ENCODE results near the gene FRY.

The FRY gene

GRCh38 chr13:32016631-32017030, 14.9 kb upstream of the FRY start:
- no peak for DNase-seq (ENCODE audit: low read depth in 2 of 2)

GRCh38 chr13:32017474-32017873, 14.1 kb upstream of the FRY start:
- DNase-seq (ENCODE audit: low read depth in 2 of 2), result no peak

DNA sequence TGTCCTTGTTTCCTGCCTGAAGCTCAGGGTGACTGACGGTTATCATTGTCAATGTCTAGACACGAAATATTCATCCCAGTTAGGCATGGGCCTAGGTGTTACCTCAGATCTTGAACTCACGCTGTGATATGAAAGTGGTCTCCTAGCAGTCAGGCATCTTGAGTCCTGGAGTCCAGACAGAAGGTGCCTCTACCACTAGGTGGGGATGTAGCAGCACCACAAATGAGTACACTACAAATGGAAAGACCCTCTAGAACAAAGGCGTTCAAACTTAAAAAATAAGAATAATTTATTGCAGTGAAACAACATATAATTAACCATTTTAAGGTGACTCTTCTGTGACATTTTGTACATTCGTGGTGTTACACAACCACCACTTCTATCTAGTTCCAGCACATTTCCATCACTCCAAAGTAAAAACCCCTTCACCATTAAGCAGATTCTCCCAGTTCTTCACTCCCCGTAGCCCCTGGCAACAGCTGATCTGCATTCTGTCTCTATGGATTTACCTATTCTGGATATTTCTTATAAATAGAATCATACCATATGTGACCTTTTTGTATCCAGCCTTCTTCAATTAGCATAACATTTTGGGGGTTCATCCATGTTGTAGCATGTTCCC, 11.9 kb upstream of the FRY start:
- no peak for DNase-seq (ENCODE audit: low read depth in 2 of 2)

- no peak for DNase-seq (ENCODE audit: low read depth in 2 of 2)
These were observed 9.8 kb upstream of the FRY start for GRCh38 chr13:32021785-32022184.

DNA sequence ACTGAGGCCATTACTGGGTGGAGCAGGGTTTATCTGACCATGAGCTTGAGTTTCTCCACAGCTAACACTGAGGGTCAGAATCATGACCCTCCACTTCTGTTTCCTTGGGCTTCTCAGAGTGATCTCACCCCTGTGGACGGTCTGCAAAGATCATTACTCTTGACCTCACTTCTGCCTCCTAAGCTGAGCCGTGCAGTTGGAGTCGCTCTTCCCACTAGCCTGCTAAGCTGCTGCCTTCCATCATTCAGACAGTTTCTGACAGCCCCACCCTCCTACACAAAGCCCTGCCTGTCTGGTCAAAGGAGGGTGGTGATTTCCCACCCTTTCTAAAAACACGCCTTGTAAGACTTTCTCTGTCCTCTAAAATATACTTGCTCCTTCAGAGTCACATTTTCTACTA, 9.3 kb upstream of the FRY start:
- no peak for DNase-seq (ENCODE audit: low read depth in 2 of 2)

- DNase-seq (ENCODE audit: low read depth in 2 of 2), result no peak
These were observed 8.5 kb upstream of the FRY start for GRCh38 chr13:32023096-32023495.

GRCh38 chr13:32023698-32024097, 7.9 kb upstream of the FRY start:
- no peak for DNase-seq (ENCODE audit: low read depth in 2 of 2)

GRCh38 chr13:32024750-32025149, 6.8 kb upstream of the FRY start:
- DNase-seq (ENCODE audit: low read depth in 2 of 2), result no peak

DNA sequence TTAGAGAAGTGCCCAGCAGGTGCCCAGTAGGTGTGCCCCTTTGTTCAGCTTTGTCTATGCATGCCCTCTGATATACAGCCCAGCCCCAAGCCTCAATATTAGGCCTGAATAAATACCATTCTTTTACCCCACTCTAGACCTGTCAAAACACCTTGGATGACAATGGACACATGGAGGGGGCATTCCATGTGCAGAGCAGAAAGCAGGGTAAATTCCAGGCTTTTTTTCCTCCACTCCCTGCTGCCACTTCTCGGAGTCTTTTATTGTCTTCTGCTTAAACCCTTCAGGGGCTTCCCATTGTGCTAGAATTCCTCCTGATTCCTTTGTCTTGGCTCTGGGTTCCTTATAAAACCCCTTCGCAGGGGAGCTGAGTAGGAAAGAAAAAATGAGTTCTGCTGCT, 5.8 kb upstream of the FRY start:
- DNase-seq (ENCODE audit: low read depth in 2 of 2), result no peak

DNA sequence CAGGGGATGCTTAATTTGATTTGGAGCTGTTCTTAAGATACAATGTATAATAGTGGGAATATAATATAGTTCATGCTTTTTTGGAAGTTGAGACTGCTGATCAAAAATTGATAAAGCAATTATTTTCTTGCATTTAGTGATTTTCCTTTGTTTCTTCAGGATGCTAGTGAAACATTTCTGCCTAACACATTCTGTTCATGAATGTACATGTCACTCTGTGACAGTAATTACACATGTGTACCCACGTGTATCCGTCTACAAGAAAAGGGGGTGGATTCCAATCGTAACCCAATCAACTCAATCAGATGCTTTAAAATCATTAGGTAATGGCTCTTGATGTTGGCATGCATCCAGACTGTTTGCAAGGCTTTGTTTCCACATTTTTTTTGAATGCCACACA, 5.0 kb upstream of the FRY start:
- no peak for DNase-seq (ENCODE audit: low read depth in 2 of 2)

- DNase-seq (ENCODE audit: low read depth in 2 of 2), result no peak
These were observed 2.9 kb upstream of the FRY start for GRCh38 chr13:32028711-32029110.

- no peak for DNase-seq (ENCODE audit: low read depth in 2 of 2)
These were observed 1.9 kb upstream of the FRY start for GRCh38 chr13:32029684-32030083.

- DNase-seq (ENCODE audit: low read depth in 2 of 2), result no peak
These were observed 319 bp downstream of the FRY start for GRCh38 chr13:32031815-32032370.

DNA sequence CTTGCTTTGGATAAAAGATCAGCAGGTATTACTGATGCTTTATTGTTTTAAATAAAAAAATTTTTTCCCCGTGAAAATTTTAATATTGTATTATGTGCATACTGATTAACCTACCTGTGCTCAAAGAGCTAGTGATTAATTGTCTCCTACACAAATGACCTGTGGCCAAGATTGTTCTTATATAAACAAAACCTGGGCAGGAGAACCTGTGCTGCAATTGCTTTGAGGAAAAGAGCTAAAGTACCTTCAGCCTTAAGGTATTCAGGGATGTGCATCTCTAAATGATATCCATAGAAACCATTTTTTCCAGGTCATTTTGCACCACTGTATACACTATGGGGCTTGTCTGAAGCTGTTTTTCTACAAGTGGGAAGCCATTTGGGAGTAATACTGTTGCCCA, 1.2 kb downstream of the FRY start:
- DNase-seq (ENCODE audit: low read depth in 2 of 2), result no peak

GRCh38 chr13:32033744-32034143, 2.2 kb downstream of the FRY start:
- no peak for DNase-seq (ENCODE audit: low read depth in 2 of 2)

GRCh38 chr13:32035716-32036115, 4.1 kb downstream of the FRY start:
- no peak for DNase-seq (ENCODE audit: low read depth in 2 of 2)

- DNase-seq (ENCODE audit: low read depth in 2 of 2), result no peak
These were observed 4.6 kb downstream of the FRY start for GRCh38 chr13:32036126-32036695.

GRCh38 chr13:32036757-32037156, 5.2 kb downstream of the FRY start:
- no peak for DNase-seq (ENCODE audit: low read depth in 2 of 2)

- no peak for DNase-seq (ENCODE audit: low read depth in 2 of 2)
These were observed 5.9 kb downstream of the FRY start for GRCh38 chr13:32037471-32037870.

GRCh38 chr13:32038343-32038742, 6.8 kb downstream of the FRY start:
- no peak for DNase-seq (ENCODE audit: low read depth in 2 of 2)

DNA sequence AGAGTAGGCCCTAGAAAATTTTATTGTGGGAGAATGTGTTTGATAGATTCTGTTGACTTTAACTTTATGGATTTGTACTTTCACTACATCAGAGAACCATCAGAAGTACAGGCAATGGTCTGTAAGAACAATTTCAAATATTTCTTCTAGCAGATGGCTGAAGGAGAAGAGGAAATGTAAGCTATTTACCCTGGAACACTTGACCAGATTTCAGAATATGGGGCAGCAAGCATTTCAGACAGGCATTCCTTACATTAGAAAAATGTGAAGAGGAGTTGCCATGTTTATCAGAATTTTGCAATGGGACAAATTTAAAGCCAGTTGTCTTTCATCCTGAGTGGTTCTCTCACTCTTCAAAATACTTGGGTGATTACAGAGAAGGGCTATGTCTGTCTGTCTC, 7.5 kb downstream of the FRY start:
- no peak for DNase-seq (ENCODE audit: low read depth in 2 of 2)

- DNase-seq (ENCODE audit: low read depth in 2 of 2), result no peak
These were observed 8.0 kb downstream of the FRY start for GRCh38 chr13:32039528-32039927.

DNA sequence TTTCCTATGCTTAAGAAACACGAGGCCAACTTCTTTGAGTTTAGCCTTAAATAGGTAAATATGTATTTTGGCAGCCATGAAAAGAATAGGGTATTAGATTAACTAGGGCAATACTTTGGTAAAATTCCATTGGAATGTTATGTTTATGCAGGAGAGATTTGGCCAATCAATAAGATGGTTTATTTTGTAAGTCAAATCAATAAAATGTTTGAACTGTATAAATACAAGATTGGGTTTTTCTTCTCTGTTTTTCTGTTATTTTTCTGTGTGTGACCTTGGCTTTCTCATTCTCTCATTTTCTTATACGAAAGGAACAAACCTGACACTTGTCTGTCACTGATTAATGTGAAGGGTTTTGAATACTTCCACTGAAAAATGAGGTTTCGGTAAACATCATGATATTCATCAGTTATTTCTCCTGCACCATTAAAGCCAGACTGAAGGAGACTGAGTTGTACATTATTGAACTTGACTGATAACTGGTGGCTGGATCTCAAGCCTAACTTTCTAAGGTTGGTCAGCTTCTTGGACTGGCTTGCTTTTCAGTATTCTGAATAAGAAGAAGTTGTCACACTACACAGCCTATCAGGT, 8.6 kb downstream of the FRY start:
- DNase-seq (ENCODE audit: low read depth in 2 of 2), result no peak
